H7 (cell line): ENCODE results near the gene SLC22A3. TPM values are rescaled to one million over a fixed set of nuclear protein-coding genes. Genes with fewer than 3 reads are reported as not detected.
"Not testable (repeated sequence)": the region's sequence is repeated elsewhere in the genome, so short reads cannot be mapped to it uniquely, and the experiment has no call there.

Source experiments
- DNase-seq: peaks from one replicate; pipeline ENCODE4 v3.0.0; 2012
- H3K27me3 ChIP-seq: 2 replicates; pipeline ENCODE4 v1.6.0; 2011; ENCODE audit warnings: mild to moderate bottlenecking, low read length; ENCODE audit not compliant: control insufficient read depth, insufficient read depth
- H3K36me3 ChIP-seq: replicated peaks from 2 replicates; pipeline ENCODE4 v1.5.1; 2011; ENCODE audit warnings: low read length; ENCODE audit not compliant: control insufficient read depth, insufficient read depth
- H3K4me3 ChIP-seq: 2 replicates; pipeline ENCODE4 v1.5.1; 2011; ENCODE audit warnings: low read depth, mild to moderate bottlenecking, control low read depth, low read length, moderate library complexity; ENCODE audit not compliant: insufficient read depth
- total RNA-seq: library from RNA; depleted of rRNA; stranded (reverse); fragments of >200 nt; shearing (Covaris generic); gene quantifications from 2 replicates; pipeline ENCODE4 v1.2.3, GENCODE V29; 2014; rRNA removed

Gene SLC22A3
- total RNA-seq, 1 experiment from 2014 or later: 23.9 TPM

GRCh38 chr6:160477072-160477471 is 128.9 kb downstream of the SLC22A3 start:
- DNase-seq, H3K4me3 ChIP-seq, H3K36me3 ChIP-seq, H3K27me3 ChIP-seq: not testable (repeated sequence)

- H3K4me3 ChIP-seq: no peak overlapping the region
- no peaks in the 10 kb centered on the region for H3K27me3 ChIP-seq
- H3K36me3 ChIP-seq: no peaks in the 10 kb centered on the region
- DNase-seq: no peak
Measured at GRCh38 chr6:160477901-160478300, 129.7 kb downstream of the SLC22A3 start.

- no peaks in the 10 kb centered on the region; the same call in 1 of the 2 replicates for H3K36me3 ChIP-seq
- H3K4me3 ChIP-seq: no peak overlapping the region
- no peaks in the 10 kb centered on the region for H3K27me3 ChIP-seq
- no peak for DNase-seq
Measured at GRCh38 chr6:160487116-160487515, 138.9 kb downstream of the SLC22A3 start.

GRCh38 chr6:160489091-160489490 is 140.9 kb downstream of the SLC22A3 start:
- DNase-seq: no peak
- Histone ChIP-seq H3K4me3 (no peak overlapping the region), H3K36me3 (no peaks in the 10 kb centered on the region; the same call in 1 of the 2 replicates), H3K27me3 (no peaks in the 10 kb centered on the region)

- DNase-seq: no peak
- Histone ChIP-seq H3K4me3 (no peak overlapping the region), H3K36me3 (no peaks in the 10 kb centered on the region), H3K27me3 (no peaks in the 10 kb centered on the region)
Measured at GRCh38 chr6:160494576-160494975, 146.4 kb downstream of the SLC22A3 start.

GRCh38 chr6:160500639-160501038 is 152.5 kb downstream of the SLC22A3 start:
- H3K27me3 ChIP-seq: no peaks in the 10 kb centered on the region
- H3K4me3 ChIP-seq: no peak overlapping the region
- no peaks in the 10 kb centered on the region for H3K36me3 ChIP-seq
- DNase-seq: no peak

Other genes with a start within 250 kb of the SLC22A3 start
- 5.5 and 7.3 TPM in 2 replicates for gene SLC22A1, start 226.6 kb upstream of the SLC22A3 start, total RNA-seq
- gene SLC22A2, start 89.6 kb upstream of the SLC22A3 start, total RNA-seq: 0.42 and 1.1 TPM in 2 replicates